Kidney glomerular epithelial cell (primary cell): ENCODE results near the gene RNF215.
"Not testable (repeated sequence)": the region's sequence is repeated elsewhere in the genome, so short reads cannot be mapped to it uniquely, and the experiment has no call there.

Source experiments
- DNase-seq: peaks from one replicate; lab custom pipeline; 2025; lab: John Stamatoyannopoulos, UW

Gene RNF215

GRCh38 chr22:30421695-30422480, 34.7 kb upstream of the RNF215 start:
- DNase-seq = no peak

GRCh38 chr22:30420347-30421125, 33.3 kb upstream of the RNF215 start:
- DNase-seq = peak; percentile 83

GRCh38 chr22:30416837-30417236, 29.6 kb upstream of the RNF215 start:
- no peak for DNase-seq

GRCh38 chr22:30416403-30416802, 29.2 kb upstream of the RNF215 start:
- no peak for DNase-seq

GRCh38 chr22:30414525-30415047, 27.4 kb upstream of the RNF215 start:
- no peak for DNase-seq

- DNase-seq = no peak
Observed at GRCh38 chr22:30413745-30414524, 26.7 kb upstream of the RNF215 start.

- DNase-seq = no peak
Observed at GRCh38 chr22:30413001-30413400, 25.8 kb upstream of the RNF215 start.

- no peak for DNase-seq
Observed at GRCh38 chr22:30411780-30412179, 24.6 kb upstream of the RNF215 start.

GRCh38 chr22:30408388-30409102, 21.3 kb upstream of the RNF215 start:
- DNase-seq = peak; percentile 51

- no peak for DNase-seq
Observed at GRCh38 chr22:30406400-30406799, 19.2 kb upstream of the RNF215 start.

- no peak for DNase-seq
Observed at GRCh38 chr22:30405731-30406130, 18.5 kb upstream of the RNF215 start.

- DNase-seq = no peak
Observed at GRCh38 chr22:30404307-30404706, 17.1 kb upstream of the RNF215 start.

- DNase-seq = not testable (repeated sequence)
Observed at GRCh38 chr22:30402766-30403104, 15.5 kb upstream of the RNF215 start.

GRCh38 chr22:30402028-30402765, 15.0 kb upstream of the RNF215 start:
- DNase-seq = no peak

- DNase-seq = not testable (repeated sequence)
Observed at GRCh38 chr22:30401024-30401423, 13.8 kb upstream of the RNF215 start.

- no peak for DNase-seq
Observed at GRCh38 chr22:30400159-30400558, 12.9 kb upstream of the RNF215 start.

- no peak for DNase-seq
Observed at GRCh38 chr22:30399718-30400117, 12.5 kb upstream of the RNF215 start.

GRCh38 chr22:30398685-30399680, 11.8 kb upstream of the RNF215 start:
- no peak for DNase-seq
